Raji (cell line): ENCODE data around the gene TMEM184A.

Experiments used
- POLR2A ChIP-seq: IDR thresholded peaks from 2 replicates; pipeline ENCODE4 v1.6.1; 2011; ENCODE audit warnings: low read depth, low read length, control low read depth; ENCODE audit not compliant: insufficient read depth

TMEM184A gene

DNA sequence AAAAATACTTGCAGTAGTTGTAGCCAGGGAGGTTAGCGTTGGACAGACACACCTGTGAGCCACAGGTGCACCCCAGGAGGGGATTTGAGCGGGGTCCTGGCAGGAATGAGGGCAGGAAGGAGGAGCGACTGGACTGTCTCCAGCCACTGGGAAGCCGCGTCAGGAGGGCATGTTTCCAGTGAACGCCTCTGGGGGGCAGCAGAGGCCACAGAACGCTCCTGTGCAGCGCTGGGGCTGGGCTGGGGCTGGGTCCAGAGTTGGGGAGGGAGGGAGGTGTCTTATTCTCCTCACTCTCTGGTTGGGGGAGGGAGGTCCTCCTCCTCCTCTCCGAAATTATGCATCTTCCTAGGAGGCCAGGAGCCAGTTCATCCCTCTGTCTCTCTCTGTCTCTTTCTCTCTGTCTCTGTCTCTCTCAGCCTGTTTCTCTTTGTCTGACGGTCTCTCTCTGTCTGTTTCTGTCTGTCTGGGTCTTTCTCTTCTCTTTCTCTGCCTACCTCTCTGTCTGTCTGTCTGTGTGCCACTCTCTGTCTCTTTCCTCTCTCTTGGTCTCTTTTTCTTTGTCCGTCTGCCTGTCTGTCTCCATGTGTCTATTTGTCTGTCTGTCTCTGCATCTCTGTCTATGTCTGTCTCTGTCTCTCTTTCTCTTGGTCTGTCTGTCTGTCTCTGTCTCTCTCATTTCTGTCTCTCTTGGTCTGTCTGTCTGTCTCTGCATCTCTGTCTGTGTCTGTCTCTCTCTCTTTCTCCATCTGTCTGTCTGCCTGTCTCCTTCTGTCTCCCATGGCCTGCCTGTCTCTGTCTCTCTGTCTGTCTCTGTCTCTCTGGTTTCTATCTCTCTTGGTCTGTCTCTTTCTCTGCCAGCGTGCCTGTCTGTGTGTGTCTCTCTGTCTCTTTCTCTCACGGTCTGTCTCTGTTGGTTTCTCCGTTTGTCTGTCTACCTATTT is 23.7 kb upstream of the TMEM184A start:
- no peak for TF ChIP-seq POLR2A

GRCh38 chr7:1578513-1578912 is 22.5 kb upstream of the TMEM184A start:
- TF ChIP-seq POLR2A, result no peak

GRCh38 chr7:1576521-1577253 is 20.7 kb upstream of the TMEM184A start:
- TF ChIP-seq POLR2A, result no peak

DNA sequence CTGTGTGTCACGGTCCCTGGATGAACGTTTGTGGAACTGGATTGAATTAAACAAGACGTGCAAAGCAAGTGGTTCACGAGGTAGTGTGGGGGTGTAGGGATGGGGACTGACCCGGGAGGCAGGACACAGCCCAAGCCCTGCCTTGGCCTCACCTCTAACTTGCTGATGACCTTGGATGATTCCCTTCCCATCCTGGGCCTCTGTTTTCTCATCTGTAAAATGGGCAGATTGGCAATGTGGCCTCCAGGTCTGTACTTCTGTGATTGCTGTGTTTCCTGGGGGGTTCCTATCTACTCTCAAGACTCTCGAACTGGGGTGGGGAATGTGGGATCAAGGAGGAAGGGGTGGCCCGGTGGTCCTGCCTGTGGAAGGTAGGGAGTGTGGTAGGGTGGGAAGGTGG is 19.8 kb upstream of the TMEM184A start:
- TF ChIP-seq POLR2A, result no peak

- no peak for TF ChIP-seq POLR2A
Measured at GRCh38 chr7:1572111-1572822, 16.3 kb upstream of the TMEM184A start.

DNA sequence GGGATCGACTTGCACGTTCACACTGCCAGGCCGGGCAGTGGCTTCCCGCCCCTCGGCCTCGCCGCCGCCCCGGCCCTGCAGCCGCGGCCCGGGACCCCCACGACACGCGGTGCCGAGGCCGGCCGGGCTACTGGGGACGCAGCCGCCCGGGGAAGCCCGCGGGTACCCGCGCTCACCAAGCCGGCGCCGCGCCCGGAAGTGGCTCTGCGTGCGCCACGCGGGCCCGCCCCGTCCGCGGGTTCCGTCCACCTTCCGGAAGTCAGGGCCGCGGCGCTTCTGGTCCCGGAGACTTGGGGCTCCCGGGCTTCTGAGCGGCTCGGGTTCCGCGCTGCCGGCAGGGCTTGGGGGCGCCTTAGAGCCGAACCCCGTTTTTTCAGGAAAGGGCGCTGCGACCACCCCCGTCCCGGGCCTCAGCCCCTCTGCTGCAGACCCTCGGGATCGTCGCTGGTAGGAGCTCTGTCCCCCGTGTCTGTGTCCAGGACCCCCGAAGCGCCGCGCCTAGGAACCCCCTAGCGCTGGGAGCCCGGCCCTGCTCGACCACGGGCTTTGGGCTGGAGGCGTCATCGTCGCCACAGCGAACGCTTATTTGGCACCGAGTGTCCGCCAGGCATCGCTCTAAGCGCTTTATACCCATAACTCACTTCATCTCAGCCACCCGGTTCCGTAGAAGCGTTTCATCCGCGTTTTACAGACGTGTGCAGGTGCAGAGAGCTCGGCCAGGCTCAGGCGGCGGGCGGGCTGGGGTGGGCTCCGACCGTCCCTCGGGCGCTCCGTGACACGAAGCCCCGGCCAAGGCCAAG is 14.0 kb upstream of the TMEM184A start, which contains the start of gene PSMG3:
PSMG3 (minus strand) TSS at position 200 of the 800 bp plus-strand sequence. CDS start 693 bp downstream, outside the sequence.
- TF ChIP-seq POLR2A, result peak; percentile 85

GRCh38 chr7:1569440-1569832 is 13.4 kb upstream of the TMEM184A start:
- no peak for TF ChIP-seq POLR2A

DNA sequence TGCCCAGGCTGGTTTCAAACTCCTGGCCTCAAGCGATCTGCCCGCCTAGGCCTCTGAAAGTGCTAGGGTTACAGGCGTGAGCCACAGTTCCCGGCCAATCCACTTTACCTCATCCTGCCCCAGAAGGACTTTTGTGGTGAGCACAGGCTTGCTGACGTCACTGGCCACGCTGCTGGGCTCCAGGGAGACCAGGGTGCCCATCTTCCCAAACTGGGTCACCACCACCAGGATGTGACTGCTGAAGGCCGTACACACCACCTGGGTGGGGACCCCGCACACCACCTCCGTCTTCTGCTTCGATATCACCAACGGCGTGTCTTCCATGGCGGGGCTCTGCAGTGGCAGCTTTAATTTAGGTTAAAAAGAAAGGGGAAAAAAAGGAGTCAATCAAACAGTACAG is 13.0 kb upstream of the TMEM184A start:
- TF ChIP-seq POLR2A, result no peak

GRCh38 chr7:1567896-1568510 is 12.0 kb upstream of the TMEM184A start:
- TF ChIP-seq POLR2A, result no peak

DNA sequence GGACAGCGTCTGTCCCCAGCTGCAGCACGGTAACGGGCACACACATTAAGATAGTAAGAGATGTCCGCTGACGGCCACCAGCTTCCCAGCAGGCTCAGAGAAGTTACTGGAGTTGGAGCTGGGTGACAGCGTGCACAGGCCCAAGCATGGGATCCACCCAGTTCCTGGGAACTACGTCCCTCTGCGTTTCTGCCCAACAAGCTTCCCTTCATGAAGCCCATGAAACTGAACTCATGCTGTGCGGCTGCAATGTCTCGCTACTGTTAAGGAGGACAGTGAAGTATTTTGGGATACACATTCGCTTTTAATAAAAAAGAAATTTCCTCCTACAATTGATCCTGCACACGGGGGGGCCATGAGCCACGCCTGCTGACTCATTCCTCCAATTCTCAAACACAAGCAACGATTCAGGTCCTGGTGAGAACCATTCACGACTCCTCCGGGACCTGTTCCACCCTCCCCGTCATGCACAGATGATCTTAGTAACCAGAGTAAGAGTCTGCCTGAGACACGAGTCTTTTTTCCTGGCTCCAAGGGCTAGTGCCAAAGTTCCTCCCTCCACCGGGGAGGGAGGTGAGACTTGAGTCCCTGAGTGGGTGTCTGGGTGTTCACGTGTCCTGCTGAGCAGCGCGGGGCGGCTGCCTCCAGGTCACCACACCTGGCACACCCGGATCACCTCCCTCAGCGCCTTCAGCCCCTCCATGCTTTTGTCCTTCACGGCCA is 11.2 kb upstream of the TMEM184A start:
- TF ChIP-seq POLR2A, result no peak

DNA sequence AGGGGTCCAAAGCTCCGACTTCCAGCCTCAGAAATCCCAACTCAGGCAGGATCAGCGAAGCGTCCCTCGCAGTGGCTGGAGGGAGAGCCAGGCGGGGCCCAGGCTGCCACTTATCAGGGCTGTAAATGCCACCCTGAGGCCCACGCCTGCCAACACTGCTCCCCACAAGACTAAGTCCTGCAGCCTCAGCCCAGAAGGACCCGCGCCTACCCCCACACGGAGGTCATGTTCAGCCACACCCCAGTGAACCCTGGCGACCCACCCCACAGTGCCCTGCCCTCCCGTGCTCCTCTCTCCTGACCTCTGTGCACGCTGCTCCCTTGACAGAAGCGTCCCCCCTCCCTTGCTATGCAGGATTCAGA is 10.7 kb upstream of the TMEM184A start:
- TF ChIP-seq POLR2A, result no peak

GRCh38 chr7:1564603-1565022 is 8.6 kb upstream of the TMEM184A start:
- TF ChIP-seq POLR2A, result no peak

DNA sequence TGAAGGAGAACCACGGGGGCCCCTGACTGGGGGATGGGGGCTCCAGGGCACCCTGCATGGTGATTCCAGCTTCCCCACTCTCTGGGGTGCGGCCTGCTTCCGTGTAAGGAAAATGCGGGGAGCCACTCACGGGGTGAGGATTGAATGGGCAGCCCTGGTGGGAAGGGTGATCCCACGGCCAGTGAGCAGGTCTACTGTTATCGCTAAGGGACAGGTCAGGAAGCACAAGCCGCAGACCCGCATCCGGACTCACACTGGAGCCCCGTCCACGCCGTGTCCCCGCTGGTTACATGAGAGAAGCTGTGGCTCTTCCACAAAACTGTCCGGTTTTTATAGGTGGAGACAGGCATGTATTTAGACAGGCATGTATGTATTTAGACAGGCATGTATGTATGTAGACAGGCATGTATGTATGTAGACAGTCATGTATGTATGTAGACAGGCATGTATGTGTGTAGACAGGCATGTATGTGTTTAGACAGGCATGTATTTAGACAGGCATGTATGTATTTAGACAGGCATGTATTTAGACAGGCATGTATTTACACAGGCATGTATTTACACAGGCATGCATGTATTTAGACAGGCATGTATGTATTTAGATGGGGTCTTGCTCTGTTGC is 8.1 kb upstream of the TMEM184A start:
- no peak for TF ChIP-seq POLR2A
